ENCODE results near the gene CAPZA3. TPM values are rescaled to one million over a fixed set of nuclear protein-coding genes. Genes with fewer than 3 reads are reported as not detected.

CAPZA3 gene
- total RNA-seq, 1 experiment from 2014 or later, result not detected

- intact Hi-C loops (cut with micrococcal nuclease; ENCODE audit: unreplicated experiment), result loop anchor here (1.0 kb wide), 1 partner anchor 62 kb away; no protein-coding TSS in a partner anchor
- TF ChIP-seq, protein P1, sequence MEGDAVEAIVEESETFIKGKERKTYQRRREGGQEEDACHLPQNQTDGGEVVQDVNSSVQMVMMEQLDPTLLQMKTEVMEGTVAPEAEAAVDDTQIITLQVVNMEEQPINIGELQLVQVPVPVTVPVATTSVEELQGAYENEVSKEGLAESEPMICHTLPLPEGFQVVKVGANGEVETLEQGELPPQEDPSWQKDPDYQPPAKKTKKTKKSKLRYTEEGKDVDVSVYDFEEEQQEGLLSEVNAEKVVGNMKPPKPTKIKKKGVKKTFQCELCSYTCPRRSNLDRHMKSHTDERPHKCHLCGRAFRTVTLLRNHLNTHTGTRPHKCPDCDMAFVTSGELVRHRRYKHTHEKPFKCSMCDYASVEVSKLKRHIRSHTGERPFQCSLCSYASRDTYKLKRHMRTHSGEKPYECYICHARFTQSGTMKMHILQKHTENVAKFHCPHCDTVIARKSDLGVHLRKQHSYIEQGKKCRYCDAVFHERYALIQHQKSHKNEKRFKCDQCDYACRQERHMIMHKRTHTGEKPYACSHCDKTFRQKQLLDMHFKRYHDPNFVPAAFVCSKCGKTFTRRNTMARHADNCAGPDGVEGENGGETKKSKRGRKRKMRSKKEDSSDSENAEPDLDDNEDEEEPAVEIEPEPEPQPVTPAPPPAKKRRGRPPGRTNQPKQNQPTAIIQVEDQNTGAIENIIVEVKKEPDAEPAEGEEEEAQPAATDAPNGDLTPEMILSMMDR (conservative IDR thresholded peaks at IDR 0.05), result no peak
- no peak for TF ChIP-seq EZH2 (IDR thresholded peaks at IDR 0.05; ENCODE audit: low read depth)
- H3K27me3 ChIP-seq (ENCODE audit: insufficient read depth, low read depth), result no peaks in the 10 kb centered on the region
- no peak overlapping the region for H3K4me3 ChIP-seq
- H3K4me1 ChIP-seq (replicated peaks; ENCODE audit: insufficient read depth), result 0 out of 2 replicates have a peak, but pooled peaks cover 12% of the 10 kb centered on the region
- H4K20me1 ChIP-seq (ENCODE audit: insufficient read depth), result no peaks in the 10 kb centered on the region
- H3K36me3 ChIP-seq (ENCODE audit: low read depth), result no peaks in the 10 kb centered on the region
- ChIA-PET CTCF (no interaction called here), POLR2A (ENCODE audit: unreplicated experiment) (no interaction called here)
- no TSS peak for BruUV-seq (replicated peaks)
- H3K27ac ChIP-seq, result no peak overlapping the region
- no peaks in the 10 kb centered on the region for H3F3A ChIP-seq (ENCODE audit: insufficient read depth, low read depth)
- no peak overlapping the region for H2AFZ ChIP-seq
- no peaks in the 10 kb centered on the region for H3K79me2 ChIP-seq (ENCODE audit: low read depth)
- DNase-seq, result no peak
- no peaks in the 10 kb centered on the region for H3K9me3 ChIP-seq (ENCODE audit: insufficient read depth, low read depth)
- H3K4me2 ChIP-seq, result no peak overlapping the region
- H3K9me2 ChIP-seq (ENCODE audit: insufficient read depth), result no peaks in the 10 kb centered on the region
Measured at GRCh38 chr12:18751866-18752265, 13.9 kb downstream of the CAPZA3 start.

GRCh38 chr12:18752280-18752920 is 14.5 kb downstream of the CAPZA3 start:
- TF ChIP-seq, protein P1 (conservative IDR thresholded peaks at IDR 0.05), result no peak
- no peak for TF ChIP-seq EZH2 (IDR thresholded peaks at IDR 0.05; ENCODE audit: low read depth)
- Histone ChIP-seq H3K9me2 (ENCODE audit: insufficient read depth) (no peaks in the 10 kb centered on the region), H3K27ac (no peak overlapping the region), H3F3A (ENCODE audit: insufficient read depth, low read depth) (no peaks in the 10 kb centered on the region), H3K79me2 (ENCODE audit: low read depth) (no peaks in the 10 kb centered on the region), H4K20me1 (ENCODE audit: insufficient read depth) (no peaks in the 10 kb centered on the region), H3K9me3 (ENCODE audit: insufficient read depth, low read depth) (no peaks in the 10 kb centered on the region), H3K4me3 (no peak overlapping the region), H3K4me2 (no peak overlapping the region), H2AFZ (0 out of 2 replicates have a peak overlapping the region, but pooled peaks have one; percentile 15), H3K36me3 (ENCODE audit: low read depth) (no peaks in the 10 kb centered on the region), H3K27me3 (ENCODE audit: insufficient read depth, low read depth) (no peaks in the 10 kb centered on the region), H3K4me1 (replicated peaks; ENCODE audit: insufficient read depth) (0 out of 2 replicates have a peak, but pooled peaks cover 12% of the 10 kb centered on the region)
- no TSS peak for BruUV-seq (replicated peaks)
- intact Hi-C loops (cut with micrococcal nuclease; ENCODE audit: unreplicated experiment), result loop anchor here (1.0 kb wide), 1 partner anchor 62 kb away; no protein-coding TSS in a partner anchor
- POLR2A ChIA-PET (ENCODE audit: unreplicated experiment), result no interaction called here
- peak in 1 of 2 experiments; percentile 33 for DNase-seq
- CTCF ChIA-PET, result no interaction called here

GRCh38 chr12:18752947-18753346 is 15.0 kb downstream of the CAPZA3 start:
- Histone ChIP-seq H3K79me2 (ENCODE audit: low read depth) (no peaks in the 10 kb centered on the region), H3K4me3 (no peak overlapping the region), H3K9me3 (ENCODE audit: insufficient read depth, low read depth) (no peaks in the 10 kb centered on the region), H3K27ac (no peak overlapping the region), H3K9me2 (ENCODE audit: insufficient read depth) (no peaks in the 10 kb centered on the region), H3K4me1 (replicated peaks; ENCODE audit: insufficient read depth) (0 out of 2 replicates have a peak, but pooled peaks cover 12% of the 10 kb centered on the region), H4K20me1 (ENCODE audit: insufficient read depth) (no peaks in the 10 kb centered on the region), H3K36me3 (ENCODE audit: low read depth) (no peaks in the 10 kb centered on the region), H3K27me3 (ENCODE audit: insufficient read depth, low read depth) (no peaks in the 10 kb centered on the region), H2AFZ (0 out of 2 replicates have a peak overlapping the region, but pooled peaks have one; percentile 15), H3F3A (ENCODE audit: insufficient read depth, low read depth) (no peaks in the 10 kb centered on the region), H3K4me2 (no peak overlapping the region)
- POLR2A ChIA-PET (ENCODE audit: unreplicated experiment), result no interaction called here
- CTCF ChIA-PET, result interaction anchor here (0.5 kb wide), 1 partner anchor 865 kb away, joined by 4 read pairs; no protein-coding TSS in a partner anchor
- intact Hi-C loops (cut with micrococcal nuclease; ENCODE audit: unreplicated experiment), result loop anchor here (1.0 kb wide), 1 partner anchor 63 kb away; no protein-coding TSS in a partner anchor
- TF ChIP-seq EZH2 (IDR thresholded peaks at IDR 0.05; ENCODE audit: low read depth), result no peak
- TF ChIP-seq, protein P1 (conservative IDR thresholded peaks at IDR 0.05), result no peak
- no TSS peak for BruUV-seq (replicated peaks)
- no peak for DNase-seq
